K562 (cell line): ENCODE results near the gene DVL3. TPM values are rescaled to one million over a fixed set of nuclear protein-coding genes. Genes with fewer than 3 reads are reported as not detected.

ENCODE experiments used
- FOXA3 ChIP-seq, 2 experiments: fragments of 450-650 bp in 1 of 2; sonication (generic) in 1 of 2; formaldehyde crosslinking; IDR thresholded peaks in 1 of 2; conservative IDR thresholded peaks in 1 of 2; 2 replicates each; pipeline versions ENCODE4 v1.4.0 to v1.8.0; 2020 to 2022; ENCODE audit warnings: mild to moderate bottlenecking in 2 of 2, missing genetic modification reagents in 1 of 2
- PHF21A ChIP-seq: fragments of 450-650 bp; IDR thresholded peaks from 2 replicates; pipeline ENCODE4 v1.6.1; 2017; ENCODE audit warnings: low read depth, borderline replicate concordance
- polyA plus RNA-seq, 8 experiments: library from polyadenylated mRNA; depleted of rRNA in 4 of 8; stranded (reverse) in 5 of 8; unstranded in 3 of 8; fragments of >200 nt; fragmentation: Nextera tagmentation in 2 of 8; fragmentation: Illumina TruSeq in 1 of 8; extraction: Ambion mirVana in 2 of 8; extraction: Trizol in 1 of 8; gene quantifications; 2 replicates each; pipeline versions ENCODE4 v1.2.1 to v1.2.3, GENCODE V29; 2011 to 2014; ENCODE audit warnings: inconsistent platforms in 1 of 8, missing spikeins in 1 of 8
- total RNA-seq, 7 experiments: library from RNA; depleted of rRNA in 6 of 7; stranded (reverse); fragments of >200 nt in 6 of 7; fragmentation: Illumina TruSeq in 2 of 7; extraction: Trizol in 2 of 7; gene quantifications; 2 replicates each; pipeline versions ENCODE4 v1.2.1 to v1.2.3, GENCODE V29; 2011 to 2021; ENCODE audit warnings: low replicate concordance in 1 of 7
- TF ChIP-seq, protein P1 (sequence below): sonication (generic); formaldehyde crosslinking; IDR thresholded peaks from 2 replicates; pipeline ENCODE4 v1.8.0; 2022; ENCODE audit warnings: missing genetic modification reagents, mild to moderate bottlenecking, moderate library complexity, borderline replicate concordance
- TF ChIP-seq, protein P2 (sequence below): sonication (generic); formaldehyde crosslinking; IDR thresholded peaks from 2 replicates; pipeline ENCODE4 v1.8.1; 2023; ENCODE audit warnings: mild to moderate bottlenecking, missing genetic modification reagents, moderate library complexity
- TF ChIP-seq, protein P3 (sequence below): sonication (generic); formaldehyde crosslinking; IDR thresholded peaks from 2 replicates; pipeline ENCODE4 v1.8.0; 2022; ENCODE audit warnings: missing genetic modification reagents, mild to moderate bottlenecking, borderline replicate concordance
- TF ChIP-seq, protein P4 (sequence below), 2 experiments: fragments of 450-650 bp; formaldehyde crosslinking in 1 of 2; IDR thresholded peaks; 2 replicates each; pipeline versions ENCODE4 v1.4.0 to v1.6.1; 2014 to 2020; ENCODE audit warnings: mild to moderate bottlenecking in 2 of 2, borderline replicate concordance in 1 of 2, low read depth in 1 of 2

Gene DVL3
- total and polyA plus RNA-seq, 9 of the 15 experiments (the other 6 are each of a cell fraction or from before 2014, with no cell fraction given) = 3.1 to 57.9 (median 20.1) TPM

- TF ChIP-seq, protein P1, sequence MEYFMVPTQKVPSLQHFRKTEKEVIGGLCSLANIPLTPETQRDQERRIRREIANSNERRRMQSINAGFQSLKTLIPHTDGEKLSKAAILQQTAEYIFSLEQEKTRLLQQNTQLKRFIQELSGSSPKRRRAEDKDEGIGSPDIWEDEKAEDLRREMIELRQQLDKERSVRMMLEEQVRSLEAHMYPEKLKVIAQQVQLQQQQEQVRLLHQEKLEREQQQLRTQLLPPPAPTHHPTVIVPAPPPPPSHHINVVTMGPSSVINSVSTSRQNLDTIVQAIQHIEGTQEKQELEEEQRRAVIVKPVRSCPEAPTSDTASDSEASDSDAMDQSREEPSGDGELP (CRISPR knock-in tag) = no peak
- TF ChIP-seq, protein P2, sequence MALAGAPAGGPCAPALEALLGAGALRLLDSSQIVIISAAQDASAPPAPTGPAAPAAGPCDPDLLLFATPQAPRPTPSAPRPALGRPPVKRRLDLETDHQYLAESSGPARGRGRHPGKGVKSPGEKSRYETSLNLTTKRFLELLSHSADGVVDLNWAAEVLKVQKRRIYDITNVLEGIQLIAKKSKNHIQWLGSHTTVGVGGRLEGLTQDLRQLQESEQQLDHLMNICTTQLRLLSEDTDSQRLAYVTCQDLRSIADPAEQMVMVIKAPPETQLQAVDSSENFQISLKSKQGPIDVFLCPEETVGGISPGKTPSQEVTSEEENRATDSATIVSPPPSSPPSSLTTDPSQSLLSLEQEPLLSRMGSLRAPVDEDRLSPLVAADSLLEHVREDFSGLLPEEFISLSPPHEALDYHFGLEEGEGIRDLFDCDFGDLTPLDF (CRISPR knock-in tag) = peak; percentile 52; the same call in 1 of the 2 replicates
- TF ChIP-seq PHF21A = no peak
- TF ChIP-seq, protein P3, sequence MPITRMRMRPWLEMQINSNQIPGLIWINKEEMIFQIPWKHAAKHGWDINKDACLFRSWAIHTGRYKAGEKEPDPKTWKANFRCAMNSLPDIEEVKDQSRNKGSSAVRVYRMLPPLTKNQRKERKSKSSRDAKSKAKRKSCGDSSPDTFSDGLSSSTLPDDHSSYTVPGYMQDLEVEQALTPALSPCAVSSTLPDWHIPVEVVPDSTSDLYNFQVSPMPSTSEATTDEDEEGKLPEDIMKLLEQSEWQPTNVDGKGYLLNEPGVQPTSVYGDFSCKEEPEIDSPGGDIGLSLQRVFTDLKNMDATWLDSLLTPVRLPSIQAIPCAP = no peak
- TF ChIP-seq, protein P4, sequence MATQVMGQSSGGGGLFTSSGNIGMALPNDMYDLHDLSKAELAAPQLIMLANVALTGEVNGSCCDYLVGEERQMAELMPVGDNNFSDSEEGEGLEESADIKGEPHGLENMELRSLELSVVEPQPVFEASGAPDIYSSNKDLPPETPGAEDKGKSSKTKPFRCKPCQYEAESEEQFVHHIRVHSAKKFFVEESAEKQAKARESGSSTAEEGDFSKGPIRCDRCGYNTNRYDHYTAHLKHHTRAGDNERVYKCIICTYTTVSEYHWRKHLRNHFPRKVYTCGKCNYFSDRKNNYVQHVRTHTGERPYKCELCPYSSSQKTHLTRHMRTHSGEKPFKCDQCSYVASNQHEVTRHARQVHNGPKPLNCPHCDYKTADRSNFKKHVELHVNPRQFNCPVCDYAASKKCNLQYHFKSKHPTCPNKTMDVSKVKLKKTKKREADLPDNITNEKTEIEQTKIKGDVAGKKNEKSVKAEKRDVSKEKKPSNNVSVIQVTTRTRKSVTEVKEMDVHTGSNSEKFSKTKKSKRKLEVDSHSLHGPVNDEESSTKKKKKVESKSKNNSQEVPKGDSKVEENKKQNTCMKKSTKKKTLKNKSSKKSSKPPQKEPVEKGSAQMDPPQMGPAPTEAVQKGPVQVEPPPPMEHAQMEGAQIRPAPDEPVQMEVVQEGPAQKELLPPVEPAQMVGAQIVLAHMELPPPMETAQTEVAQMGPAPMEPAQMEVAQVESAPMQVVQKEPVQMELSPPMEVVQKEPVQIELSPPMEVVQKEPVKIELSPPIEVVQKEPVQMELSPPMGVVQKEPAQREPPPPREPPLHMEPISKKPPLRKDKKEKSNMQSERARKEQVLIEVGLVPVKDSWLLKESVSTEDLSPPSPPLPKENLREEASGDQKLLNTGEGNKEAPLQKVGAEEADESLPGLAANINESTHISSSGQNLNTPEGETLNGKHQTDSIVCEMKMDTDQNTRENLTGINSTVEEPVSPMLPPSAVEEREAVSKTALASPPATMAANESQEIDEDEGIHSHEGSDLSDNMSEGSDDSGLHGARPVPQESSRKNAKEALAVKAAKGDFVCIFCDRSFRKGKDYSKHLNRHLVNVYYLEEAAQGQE (IDR thresholded peaks at IDR 0.05; ENCODE audit: borderline replicate concordance) = 0 out of 2 replicates have a peak, but pooled peaks have one; percentile 30
- TF ChIP-seq, protein P4 (CRISPR knock-in tag; IDR thresholded peaks at IDR 0.05; ENCODE audit: low read depth) = no peak
- no peak for TF ChIP-seq FOXA3 (CRISPR knock-in tag; conservative IDR thresholded peaks at IDR 0.05 in 1 of 2, IDR thresholded peaks at IDR 0.05 in 1 of 2)
Observed at GRCh38 chr3:184155644-184156521, 706 bp downstream of the DVL3 start (continued).
